Fibroblast of skin of left biceps (primary cell): ENCODE data around the gene ZBTB47.

Source experiments
- DNase-seq, 2 experiments: peaks; one replicate each; pipeline ENCODE4 v3.0.0-alpha.2; 2013; ENCODE audit warnings: low read depth in 2 of 2

The ZBTB47 gene

GRCh38 chr3:42685363-42685881, 31.9 kb downstream of the ZBTB47 start, which contains the start of gene KLHL40:
KLHL40 (plus strand) TSS chr3:42685537; CDS start chr3:42685619, 82 bp downstream.
- DNase-seq = no peak

- DNase-seq = no peak
Measured at GRCh38 chr3:42685891-42686820, 32.7 kb downstream of the ZBTB47 start.

GRCh38 chr3:42686832-42687650, 33.5 kb downstream of the ZBTB47 start:
- DNase-seq = no peak

GRCh38 chr3:42688016-42688415, 34.5 kb downstream of the ZBTB47 start:
- DNase-seq = no peak

- no peak for DNase-seq
Measured at GRCh38 chr3:42688487-42689420, 35.3 kb downstream of the ZBTB47 start.

GRCh38 chr3:42689421-42690014, 36.0 kb downstream of the ZBTB47 start:
- no peak for DNase-seq

- DNase-seq = no peak
Measured at GRCh38 chr3:42690191-42690590, 36.7 kb downstream of the ZBTB47 start.

- no peak for DNase-seq
Measured at GRCh38 chr3:42690766-42691680, 37.5 kb downstream of the ZBTB47 start.

- no peak for DNase-seq
Measured at GRCh38 chr3:42691816-42692666, 38.5 kb downstream of the ZBTB47 start.

GRCh38 chr3:42692667-42693529, 39.4 kb downstream of the ZBTB47 start:
- DNase-seq = no peak

GRCh38 chr3:42693530-42693930, 40.0 kb downstream of the ZBTB47 start:
- DNase-seq = no peak

GRCh38 chr3:42694366-42694765, 40.9 kb downstream of the ZBTB47 start:
- DNase-seq = no peak

GRCh38 chr3:42696356-42697288, 43.1 kb downstream of the ZBTB47 start:
- no peak for DNase-seq

- DNase-seq = no peak
Measured at GRCh38 chr3:42697289-42698051, 44.0 kb downstream of the ZBTB47 start.

GRCh38 chr3:42698216-42698910, 44.9 kb downstream of the ZBTB47 start:
- DNase-seq = no peak
